Glomerular endothelial cell (primary cell): ENCODE data around the gene WLS. TPM values are rescaled to one million over a fixed set of nuclear protein-coding genes. Genes with fewer than 3 reads are reported as not detected.
"Not testable (repeated sequence)": the region's sequence is repeated elsewhere in the genome, so short reads cannot be mapped to it uniquely, and the experiment has no call there.

Source experiments
- DNase-seq: peaks from one replicate; pipeline ENCODE4 v3.0.0-alpha.2; 2011; ENCODE audit warnings: low read depth, low spot score; ENCODE audit errors: extremely low read depth
- total RNA-seq: library from RNA; depleted of rRNA; stranded (reverse); fragments of >200 nt; gene quantifications from 2 replicates; pipeline ENCODE4 v1.2.3, GENCODE V29; 2015

WLS gene
- 99.6 and 118 TPM in 2 replicates for total RNA-seq

DNA sequence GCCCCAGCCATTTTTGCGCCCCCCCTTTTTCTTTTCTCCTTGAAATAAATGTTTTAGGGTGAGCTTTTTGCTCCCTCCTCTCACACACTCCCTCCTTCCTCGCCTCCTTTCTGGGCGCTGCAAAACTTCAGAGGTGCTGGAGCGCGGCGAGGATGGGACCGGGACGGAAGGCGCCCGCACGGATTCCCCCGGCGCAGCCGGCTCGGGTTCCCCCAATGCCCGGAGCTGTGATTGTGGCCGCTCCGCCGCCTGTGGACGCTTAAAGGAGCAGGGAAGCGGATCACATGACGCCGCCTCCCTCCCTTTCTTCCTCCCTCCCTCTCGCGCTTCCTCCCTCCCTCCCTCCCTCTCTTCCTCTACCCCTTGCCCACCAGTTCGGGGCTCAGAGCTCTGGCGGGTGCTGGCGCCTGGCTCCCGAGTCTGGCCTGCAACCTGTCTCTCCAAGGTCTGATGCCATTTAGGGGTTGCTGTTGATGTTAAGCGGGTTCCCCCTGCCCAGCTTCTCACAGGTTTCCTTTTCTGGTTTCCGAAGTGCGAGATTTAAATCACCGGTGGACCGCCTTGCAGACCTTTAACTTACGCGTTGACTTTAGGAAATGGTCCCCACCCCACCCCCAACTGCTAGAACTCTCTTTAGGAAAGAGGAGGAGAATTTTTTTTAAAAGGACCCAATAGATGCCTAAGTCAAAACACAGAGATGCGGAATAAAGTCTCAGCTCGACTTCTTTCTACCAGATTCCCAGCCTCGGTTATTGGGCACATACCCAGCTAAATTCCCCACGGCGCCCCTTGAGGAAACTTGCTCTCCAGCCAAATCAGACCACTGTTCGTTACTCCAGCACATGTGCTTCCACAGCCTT is at the start of gene WLS:
Gene WLS, minus strand, starts transcription at position 235 of the 860 bp plus-strand sequence. Its CDS starts 224 bp downstream, at position 11.
- no peak for DNase-seq

GRCh38 chr1:68280286-68280685 is 48.0 kb upstream of the WLS start:
- no peak for DNase-seq

DNA sequence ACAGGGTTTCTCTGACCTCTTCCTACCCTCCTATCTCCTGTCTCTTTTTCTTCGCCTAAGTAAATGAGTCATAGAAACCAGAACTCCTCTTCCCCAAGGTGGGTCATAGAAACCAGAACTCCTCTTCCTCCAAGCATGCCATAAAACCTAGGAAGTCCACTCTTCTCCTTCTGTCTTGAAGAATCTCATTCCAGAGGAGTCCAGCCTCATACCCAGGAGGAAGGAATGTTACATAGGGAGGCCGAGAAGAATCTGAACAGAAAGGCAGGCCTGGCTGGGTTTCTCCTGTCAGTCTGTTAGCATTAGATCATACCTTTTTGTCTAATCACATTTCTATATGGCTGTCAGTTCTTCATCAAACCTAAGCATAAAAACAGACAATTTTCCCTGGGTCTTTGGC is 47.5 kb upstream of the WLS start:
- no peak for DNase-seq

DNA sequence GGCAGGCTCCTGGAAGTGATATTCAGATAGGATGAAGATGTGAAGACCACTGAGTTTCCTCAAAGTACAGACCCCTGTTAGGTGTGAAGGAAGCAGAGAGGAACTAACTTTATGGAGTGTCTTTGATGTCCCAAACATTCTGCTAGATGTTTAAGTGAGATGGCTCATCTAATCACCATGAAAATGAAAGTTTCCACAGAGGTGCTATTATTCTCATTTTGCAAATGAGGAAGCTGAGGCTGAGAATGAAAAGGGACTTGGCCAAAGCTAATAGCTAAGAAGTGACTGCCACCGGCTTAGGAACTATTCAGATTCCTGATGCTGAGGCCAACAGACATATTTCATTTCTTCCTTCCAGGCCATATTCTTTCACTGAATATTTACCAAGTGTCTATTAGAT is 45.9 kb upstream of the WLS start:
- no peak for DNase-seq

- DNase-seq: no peak
Measured at GRCh38 chr1:68276448-68276847, 44.1 kb upstream of the WLS start.

DNA sequence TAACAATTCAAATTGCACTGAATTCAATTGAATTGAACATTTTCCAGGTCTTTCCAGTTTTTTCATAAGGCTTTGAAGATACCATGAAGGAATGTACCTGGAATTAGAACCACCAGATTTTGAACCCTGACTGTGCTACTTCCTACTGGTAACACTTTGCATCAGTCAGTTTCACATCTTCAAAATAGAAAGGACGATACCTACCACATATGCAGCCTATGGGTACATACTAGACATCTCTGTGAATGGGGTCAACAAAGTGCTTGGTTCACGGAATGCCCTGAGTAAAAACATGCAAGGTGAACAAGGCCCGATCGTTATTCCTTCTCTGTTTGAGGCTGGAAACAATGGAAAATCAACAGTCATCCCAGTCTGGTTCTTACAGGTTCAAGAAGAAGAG is 41.2 kb upstream of the WLS start:
- no peak for DNase-seq

- DNase-seq: no peak
Measured at GRCh38 chr1:68271596-68271995, 39.3 kb upstream of the WLS start.

DNA sequence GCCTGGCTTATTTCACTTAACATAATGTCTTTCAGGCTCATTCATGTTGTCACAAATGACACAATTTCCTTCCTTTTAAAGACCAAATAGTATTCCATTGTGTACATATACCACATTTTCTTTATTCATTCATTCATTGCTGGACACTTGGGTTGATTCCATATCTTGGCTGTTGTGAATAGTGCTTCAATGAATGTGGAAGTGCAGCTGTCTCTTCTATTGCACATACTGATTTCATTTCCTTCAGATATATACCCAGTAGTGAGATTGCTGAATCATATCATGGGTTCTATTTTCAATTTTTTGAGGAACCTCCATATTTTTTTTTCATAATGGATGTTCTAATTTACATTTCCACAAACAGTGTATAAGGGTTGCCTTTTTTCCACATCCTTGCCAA is 38.6 kb upstream of the WLS start:
- no peak for DNase-seq

DNA sequence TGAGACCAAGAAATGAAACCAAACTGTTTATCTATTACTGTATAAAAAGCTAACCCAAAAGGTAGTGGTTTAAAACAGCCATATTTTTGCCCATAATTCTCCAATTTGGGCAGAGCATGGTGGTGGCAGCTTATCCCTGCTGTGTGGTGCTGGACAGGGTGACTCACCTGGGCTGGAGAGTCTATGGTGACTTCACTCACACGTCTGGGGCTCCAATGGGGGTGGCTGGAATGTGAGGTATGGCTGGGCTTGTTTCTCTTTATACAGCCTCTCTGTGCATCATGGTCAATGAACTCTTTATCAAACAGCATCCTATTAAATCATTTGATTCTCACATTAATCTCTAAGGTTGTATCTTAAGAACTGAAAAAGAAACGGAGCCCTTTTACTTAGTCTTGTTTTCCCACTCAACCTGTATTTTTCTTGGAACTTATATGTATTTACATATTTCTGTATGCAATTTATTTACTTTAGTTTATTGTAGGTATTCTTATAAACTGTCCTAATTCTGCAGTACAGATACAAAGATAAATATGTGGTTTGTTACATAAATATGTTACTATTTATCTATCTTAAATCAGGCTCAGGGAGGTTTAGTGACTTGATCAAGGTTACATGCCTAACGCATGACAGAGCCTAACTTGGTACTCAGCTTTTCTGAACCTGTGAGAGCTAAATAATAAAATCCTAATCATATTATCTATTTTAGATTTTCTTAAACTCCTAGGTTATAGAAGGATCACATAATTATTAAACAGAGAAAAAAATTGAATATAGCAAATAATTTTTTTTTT is 37.5 kb upstream of the WLS start:
- no peak for DNase-seq

DNA sequence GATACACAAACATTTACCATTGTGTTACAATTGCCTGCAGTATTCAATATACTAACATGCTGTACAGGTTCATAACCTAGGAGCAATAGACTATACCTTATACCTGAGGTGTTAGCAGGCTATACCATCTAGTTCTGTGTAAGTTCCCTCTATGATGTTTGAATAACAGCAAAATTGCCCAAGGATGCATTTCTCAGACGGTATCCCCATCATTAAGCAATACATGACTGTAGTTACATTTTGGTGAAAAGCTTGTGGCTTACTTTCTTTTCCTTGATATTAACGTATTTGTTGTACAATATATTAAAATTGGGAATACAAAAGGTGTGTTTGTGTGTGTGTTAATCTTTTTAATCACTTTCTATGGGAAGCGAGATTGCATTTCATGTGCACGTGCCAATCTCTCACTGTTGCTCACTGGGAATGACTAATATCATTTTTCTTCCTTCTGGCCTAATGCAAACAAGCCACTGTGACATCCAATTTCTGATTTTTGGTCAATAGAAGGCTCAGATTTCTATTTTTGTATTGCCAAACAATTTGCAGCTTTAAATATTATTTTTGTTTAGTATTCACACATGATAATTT is 36.7 kb upstream of the WLS start:
- no peak for DNase-seq

- not testable (repeated sequence) for DNase-seq
Measured at GRCh38 chr1:68256824-68257223, 24.5 kb upstream of the WLS start.

GRCh38 chr1:68255301-68255700 is 23.0 kb upstream of the WLS start:
- DNase-seq: no peak

- DNase-seq: no peak
Measured at GRCh38 chr1:68254667-68255226, 22.4 kb upstream of the WLS start.

DNA sequence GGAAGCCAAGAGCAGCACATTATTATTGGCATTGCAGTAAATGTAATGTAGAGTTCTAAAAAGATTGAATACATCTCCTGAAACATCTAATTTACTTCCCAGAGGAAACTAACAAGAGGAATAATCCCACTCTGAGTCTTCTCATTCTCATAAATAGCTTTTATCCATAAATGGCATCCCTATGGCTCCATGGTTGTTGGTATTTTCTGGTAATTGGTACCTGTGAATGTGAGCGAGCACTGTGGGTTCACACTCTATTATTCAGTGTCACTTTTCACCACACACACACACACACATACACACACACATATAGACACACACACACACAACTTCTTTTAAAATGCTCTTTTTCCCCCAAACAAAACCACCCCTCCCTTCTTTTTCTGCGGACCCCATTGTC is 4.7 kb upstream of the WLS start:
- no peak for DNase-seq

DNA sequence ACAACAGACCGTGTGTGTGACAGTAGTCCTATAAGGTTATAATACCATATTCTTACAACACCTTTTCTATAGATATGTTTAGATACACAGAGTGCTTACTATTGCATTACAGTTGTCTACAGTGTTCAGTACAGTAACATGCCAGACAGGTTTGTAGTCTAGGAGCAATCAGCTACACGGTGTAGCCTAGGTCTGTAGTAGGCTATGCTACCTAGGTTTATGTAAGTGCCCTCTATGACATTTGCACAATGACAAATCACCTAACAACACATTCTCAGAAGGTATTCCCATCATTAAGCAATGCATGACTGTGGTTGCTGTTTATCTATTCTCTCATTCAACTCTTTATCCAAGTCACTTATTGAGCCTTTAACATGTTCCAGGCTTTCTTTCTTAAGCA is 1.8 kb upstream of the WLS start:
- no peak for DNase-seq

GRCh38 chr1:68233202-68233601 is 879 bp upstream of the WLS start:
- no peak for DNase-seq

GRCh38 chr1:68231627-68232288 is 565 bp downstream of the WLS start:
- DNase-seq: no peak

GRCh38 chr1:68230901-68231626 is 1.3 kb downstream of the WLS start:
- no peak for DNase-seq

DNA sequence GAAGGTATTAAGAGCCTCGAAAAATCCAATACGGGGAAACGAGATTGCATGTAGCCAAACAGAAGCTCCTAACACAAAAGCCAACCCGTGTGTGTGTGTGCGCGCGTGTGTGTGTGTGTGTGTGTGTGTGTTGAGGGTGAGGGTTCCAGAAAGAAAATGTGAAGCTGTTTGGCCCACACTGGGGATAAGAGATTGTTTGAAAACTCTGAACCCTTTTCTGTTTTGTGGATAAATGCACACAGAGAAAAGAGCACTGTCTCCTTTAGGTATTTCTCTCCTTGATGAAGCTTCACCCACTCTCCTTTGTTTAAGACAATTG is 1.9 kb downstream of the WLS start:
- DNase-seq: no peak
